Upper lobe of right lung (tissue), 1 donor: ENCODE data around the gene RBP5. TPM values are rescaled to one million over a fixed set of nuclear protein-coding genes. Genes with fewer than 3 reads are reported as not detected.

Source experiments
- ATAC-seq: fragments of 200-7000 bp; cut with Tn5 transposase; one replicate; pipeline ENCODE4 v1.9.1; 2020; ENCODE audit warnings: mild to moderate bottlenecking, moderate library complexity
- DNase-seq: peaks from one replicate; pipeline ENCODE4 v3.0.0-alpha.2; 2020
- H3K27ac ChIP-seq: fragments of 200-600 bp; one replicate; pipeline ENCODE4 v1.8.0; 2022
- H3K27me3 ChIP-seq: fragments of 200-600 bp; one replicate; pipeline ENCODE4 v1.8.0; 2022; ENCODE audit warnings: mild to moderate bottlenecking
- H3K36me3 ChIP-seq: fragments of 200-600 bp; one replicate; pipeline ENCODE4 v1.8.0; 2022
- H3K4me1 ChIP-seq: fragments of 200-600 bp; one replicate; pipeline ENCODE4 v1.8.0; 2022
- H3K4me3 ChIP-seq: fragments of 200-600 bp; one replicate; pipeline ENCODE4 v1.8.0; 2022; ENCODE audit warnings: mild to moderate bottlenecking
- H3K9me3 ChIP-seq: fragments of 200-600 bp; one replicate; pipeline ENCODE4 v1.8.0; 2022
- intact Hi-C: fragments of 100-400 bp; cut with DNase I; formaldehyde crosslinking; loops from one replicate; pipeline ENCODE4 v1.11.0; 2022
- total RNA-seq: library from RNA; stranded (reverse); fragmentation: NEBNext Ultra II Directional; extraction: Animal tissue kit (Norgen Biotek cat#: 25700); gene quantifications from one replicate; pipeline ENCODE4 v1.2.1, GENCODE V29; 2021
- TF ChIP-seq, protein P1 (sequence below): fragments of 200-600 bp; IDR thresholded peaks from one replicate; pipeline ENCODE4 v1.8.0; 2022; ENCODE audit warnings: antibody characterized with exemption
- donor health status: DM: no; HTN: yes; CAD: no; lungs with severe emphysema.

Gene RBP5
- total RNA-seq, 1 donor from 2014 or later = 7.1 TPM

DNA sequence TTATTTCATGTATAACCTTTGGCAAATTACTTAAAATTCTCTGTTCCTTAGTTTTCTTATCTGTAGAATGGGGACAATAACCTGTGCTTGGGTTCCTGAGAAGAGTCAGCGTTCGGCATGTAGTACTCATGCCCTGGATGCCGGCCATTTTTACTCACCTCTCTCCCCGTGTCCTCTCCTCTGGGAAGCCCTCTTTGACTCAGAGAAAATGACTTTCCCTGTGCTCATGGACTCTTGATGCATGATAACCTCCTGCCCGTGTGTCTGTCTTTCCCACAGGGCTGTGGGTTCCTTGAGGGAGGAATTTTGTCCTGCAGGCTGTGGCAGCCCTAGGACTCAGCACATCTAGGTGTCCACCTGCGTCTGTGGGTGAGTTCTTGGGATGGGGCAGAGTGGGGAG lies 13.8 kb downstream of the RBP5 start:
- H3K4me3 ChIP-seq = no peak overlapping the region
- H3K9me3 ChIP-seq = no peaks in the 10 kb centered on the region
- intact Hi-C loops = loop anchor here (10.0 kb wide), 1 partner anchor 150 kb away; no protein-coding TSS in a partner anchor
- DNase-seq (no peak), ATAC-seq (no peak)
- H3K36me3 ChIP-seq = peaks cover 17% of the 10 kb centered on the region
- H3K27me3 ChIP-seq = no peaks in the 10 kb centered on the region
- peaks cover 13% of the 10 kb centered on the region for H3K4me1 ChIP-seq
- H3K27ac ChIP-seq = no peak overlapping the region
- TF ChIP-seq, protein P1, sequence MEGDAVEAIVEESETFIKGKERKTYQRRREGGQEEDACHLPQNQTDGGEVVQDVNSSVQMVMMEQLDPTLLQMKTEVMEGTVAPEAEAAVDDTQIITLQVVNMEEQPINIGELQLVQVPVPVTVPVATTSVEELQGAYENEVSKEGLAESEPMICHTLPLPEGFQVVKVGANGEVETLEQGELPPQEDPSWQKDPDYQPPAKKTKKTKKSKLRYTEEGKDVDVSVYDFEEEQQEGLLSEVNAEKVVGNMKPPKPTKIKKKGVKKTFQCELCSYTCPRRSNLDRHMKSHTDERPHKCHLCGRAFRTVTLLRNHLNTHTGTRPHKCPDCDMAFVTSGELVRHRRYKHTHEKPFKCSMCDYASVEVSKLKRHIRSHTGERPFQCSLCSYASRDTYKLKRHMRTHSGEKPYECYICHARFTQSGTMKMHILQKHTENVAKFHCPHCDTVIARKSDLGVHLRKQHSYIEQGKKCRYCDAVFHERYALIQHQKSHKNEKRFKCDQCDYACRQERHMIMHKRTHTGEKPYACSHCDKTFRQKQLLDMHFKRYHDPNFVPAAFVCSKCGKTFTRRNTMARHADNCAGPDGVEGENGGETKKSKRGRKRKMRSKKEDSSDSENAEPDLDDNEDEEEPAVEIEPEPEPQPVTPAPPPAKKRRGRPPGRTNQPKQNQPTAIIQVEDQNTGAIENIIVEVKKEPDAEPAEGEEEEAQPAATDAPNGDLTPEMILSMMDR = no peak

DNA sequence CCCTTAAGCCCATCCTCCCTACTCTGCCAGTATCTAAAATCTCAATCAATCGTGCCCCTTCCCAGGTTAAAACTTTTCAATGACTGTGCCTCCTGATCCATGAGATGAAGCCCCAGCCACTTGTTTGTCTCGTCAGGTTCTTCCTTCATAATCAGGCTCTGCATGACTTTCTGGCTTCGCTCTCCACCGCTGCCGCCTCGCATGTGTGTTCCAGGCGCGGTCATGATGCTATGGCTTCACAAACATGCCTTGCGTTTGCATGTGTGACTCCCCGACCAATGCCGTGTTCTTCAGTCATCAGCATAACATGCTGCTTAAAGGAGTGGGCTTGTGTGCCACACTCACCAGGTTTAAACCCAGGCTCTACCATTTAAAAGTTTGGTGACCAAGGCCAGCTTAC lies 14.7 kb downstream of the RBP5 start:
- Histone ChIP-seq H3K36me3 (peaks cover 17% of the 10 kb centered on the region), H3K9me3 (no peaks in the 10 kb centered on the region), H3K27ac (no peak overlapping the region), H3K4me1 (peaks cover 20% of the 10 kb centered on the region), H3K27me3 (no peaks in the 10 kb centered on the region), H3K4me3 (no peak overlapping the region)
- intact Hi-C loops = loop anchor here (10.0 kb wide), 1 partner anchor 149 kb away; no protein-coding TSS in a partner anchor
- TF ChIP-seq, protein P1 = no peak
- DNase-seq = peak; percentile 29
- no peak for ATAC-seq

DNA sequence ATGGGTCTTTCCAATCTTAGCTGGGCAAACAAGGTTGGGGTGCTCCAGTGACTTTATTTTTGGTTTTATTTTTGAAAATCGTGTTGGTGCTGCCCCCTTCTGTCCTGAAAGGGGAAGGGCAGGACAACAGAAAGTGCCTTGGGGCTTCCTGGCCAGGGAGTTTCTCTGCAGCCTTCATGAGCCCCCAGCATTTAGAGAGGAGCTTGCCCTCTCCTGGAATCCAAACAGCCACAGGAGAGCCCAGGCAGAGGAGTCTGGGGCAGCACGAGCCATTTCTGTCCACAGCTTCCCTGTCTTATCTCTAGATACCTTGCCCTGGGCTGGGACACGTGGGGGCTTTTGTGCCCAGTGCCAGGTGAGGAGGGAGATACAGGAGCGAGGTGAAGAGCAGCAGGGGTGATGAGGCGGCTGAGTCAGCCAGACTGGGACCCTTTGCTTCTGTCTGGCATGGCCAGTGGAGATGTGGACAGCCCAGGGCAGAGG lies 15.3 kb downstream of the RBP5 start:
- no peaks in the 10 kb centered on the region for H3K9me3 ChIP-seq
- ATAC-seq (peak; percentile 38), DNase-seq (peak; percentile 52)
- no peaks in the 10 kb centered on the region for H3K27me3 ChIP-seq
- no peak overlapping the region for H3K27ac ChIP-seq
- no peak overlapping the region for H3K4me3 ChIP-seq
- TF ChIP-seq, protein P1 = peak; percentile 89
- peaks cover 16% of the 10 kb centered on the region for H3K36me3 ChIP-seq
- intact Hi-C loops = loop anchor here (10.0 kb wide), 1 partner anchor 149 kb away; no protein-coding TSS in a partner anchor
- H3K4me1 ChIP-seq = peaks cover 20% of the 10 kb centered on the region

DNA sequence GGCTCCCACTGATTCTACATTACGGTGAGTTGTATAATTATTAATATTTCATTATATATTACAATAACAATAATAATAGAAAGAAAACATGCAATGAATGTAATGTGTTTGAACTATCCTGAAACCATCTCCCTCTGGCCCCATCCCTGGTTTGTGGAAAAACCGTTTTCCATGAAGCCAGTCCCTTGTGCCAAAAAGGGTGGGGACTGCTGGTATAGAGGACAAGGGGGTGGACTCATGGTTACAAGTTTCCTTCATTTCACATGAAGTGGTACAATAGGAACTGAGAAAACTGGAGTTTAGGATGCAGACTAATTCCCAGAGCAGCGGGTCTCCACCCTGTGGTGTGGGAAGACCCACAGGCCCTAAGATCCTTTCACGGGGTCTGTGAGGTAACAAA lies 16.6 kb downstream of the RBP5 start:
- Histone ChIP-seq H3K36me3 (peaks cover 12% of the 10 kb centered on the region), H3K4me3 (no peak overlapping the region), H3K27me3 (no peaks in the 10 kb centered on the region), H3K27ac (no peak overlapping the region), H3K4me1 (peaks cover 22% of the 10 kb centered on the region), H3K9me3 (no peaks in the 10 kb centered on the region)
- ATAC-seq (no peak), DNase-seq (no peak)
- intact Hi-C loops = loop anchor here (10.0 kb wide), 1 partner anchor 147 kb away; no protein-coding TSS in a partner anchor
- TF ChIP-seq, protein P1 = no peak

DNA sequence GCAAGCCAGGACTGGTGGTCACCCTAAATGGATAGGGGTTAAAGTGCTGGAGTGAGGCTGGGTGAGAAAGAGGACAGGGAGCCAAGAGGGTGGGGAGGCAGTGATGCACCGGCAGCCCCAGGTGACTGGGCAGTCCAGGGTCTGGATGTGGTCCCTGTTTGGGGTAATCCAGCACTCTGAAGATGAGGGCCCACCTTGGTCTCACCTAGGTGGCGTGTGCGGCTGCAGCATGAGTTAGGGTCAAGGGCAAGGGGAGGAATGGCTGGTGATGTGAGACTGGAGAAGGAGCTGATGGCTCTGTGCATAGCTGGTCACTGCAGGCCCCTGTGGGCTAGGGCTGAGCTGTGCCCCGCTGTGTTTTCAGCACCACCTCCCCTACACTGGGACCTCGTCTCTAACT lies 18.0 kb downstream of the RBP5 start:
- H3K36me3 ChIP-seq = peaks cover 4% of the 10 kb centered on the region
- intact Hi-C loops = loop anchor here (10.0 kb wide), 1 partner anchor 146 kb away; no protein-coding TSS in a partner anchor
- TF ChIP-seq, protein P1 = no peak
- peaks cover 27% of the 10 kb centered on the region for H3K4me1 ChIP-seq
- H3K4me3 ChIP-seq = no peak overlapping the region
- no peaks in the 10 kb centered on the region for H3K27me3 ChIP-seq
- no peak overlapping the region for H3K27ac ChIP-seq
- H3K9me3 ChIP-seq = no peaks in the 10 kb centered on the region
- no peak for ATAC-seq
- DNase-seq = no peak
